MM.1S (cell line): ENCODE measurements around the gene FMNL1.

ENCODE experiments used
- EZH2phosphoT487 ChIP-seq: fragments of 300-600 bp; sonication (generic); IDR thresholded peaks from 2 replicates; pipeline ENCODE4 v1.6.1; 2018; ENCODE audit warnings: antibody characterized with exemption, low read length
- TF ChIP-seq, protein P1 (sequence below): fragments of 300-600 bp; sonication (generic); IDR thresholded peaks from 2 replicates; pipeline ENCODE4 v1.5.1; 2016; ENCODE audit warnings: antibody characterized with exemption, low read length, mixed read lengths

DNA sequence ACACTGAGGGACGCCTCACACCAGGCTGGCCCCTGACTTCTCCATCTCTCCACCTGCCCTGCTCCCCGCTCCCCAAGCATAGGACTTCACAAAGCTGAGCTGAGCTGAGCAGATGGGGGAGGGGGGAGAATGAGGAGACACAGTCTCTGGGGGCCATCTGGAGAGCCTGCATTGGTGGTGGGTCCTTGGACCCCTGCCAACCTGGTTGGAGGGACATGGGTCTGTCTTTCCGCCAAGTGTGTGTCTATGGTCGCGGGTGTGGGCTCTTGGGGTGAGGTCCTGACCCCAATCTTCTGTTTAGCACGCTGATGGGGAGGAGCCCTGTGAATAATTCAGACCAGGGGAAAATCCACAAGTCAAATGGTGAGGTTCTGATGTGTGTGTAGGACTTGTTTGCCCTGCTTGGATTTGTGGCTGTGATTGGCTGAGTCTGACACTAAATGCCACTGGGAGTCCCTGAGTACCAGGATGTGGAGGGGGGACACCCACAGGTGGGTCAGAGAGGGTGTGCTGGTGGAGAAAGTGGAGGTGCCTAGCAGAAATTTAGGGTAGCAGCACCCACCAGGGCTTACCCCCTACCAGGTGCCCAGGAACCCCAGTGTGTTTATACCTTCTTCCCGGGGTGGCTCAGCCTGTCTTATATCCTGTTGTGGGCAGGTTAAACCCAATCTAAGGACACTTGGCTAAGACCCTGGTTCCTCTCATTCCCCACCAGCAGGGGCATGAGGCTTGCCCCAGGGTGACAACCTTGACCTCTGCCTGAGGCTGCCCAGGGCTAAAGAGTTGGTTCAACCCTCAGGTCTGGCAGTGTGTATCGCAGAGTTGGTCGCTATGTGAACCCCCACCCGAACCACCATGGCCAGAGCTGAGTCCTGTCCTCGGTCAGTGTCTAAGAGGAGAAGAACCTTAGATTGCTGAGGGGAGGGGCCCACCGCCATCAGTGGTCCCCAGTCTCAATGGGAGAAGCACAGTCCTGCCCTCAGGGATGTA is 2.1 kb downstream of the FMNL1 start:
- TF ChIP-seq, protein P1, sequence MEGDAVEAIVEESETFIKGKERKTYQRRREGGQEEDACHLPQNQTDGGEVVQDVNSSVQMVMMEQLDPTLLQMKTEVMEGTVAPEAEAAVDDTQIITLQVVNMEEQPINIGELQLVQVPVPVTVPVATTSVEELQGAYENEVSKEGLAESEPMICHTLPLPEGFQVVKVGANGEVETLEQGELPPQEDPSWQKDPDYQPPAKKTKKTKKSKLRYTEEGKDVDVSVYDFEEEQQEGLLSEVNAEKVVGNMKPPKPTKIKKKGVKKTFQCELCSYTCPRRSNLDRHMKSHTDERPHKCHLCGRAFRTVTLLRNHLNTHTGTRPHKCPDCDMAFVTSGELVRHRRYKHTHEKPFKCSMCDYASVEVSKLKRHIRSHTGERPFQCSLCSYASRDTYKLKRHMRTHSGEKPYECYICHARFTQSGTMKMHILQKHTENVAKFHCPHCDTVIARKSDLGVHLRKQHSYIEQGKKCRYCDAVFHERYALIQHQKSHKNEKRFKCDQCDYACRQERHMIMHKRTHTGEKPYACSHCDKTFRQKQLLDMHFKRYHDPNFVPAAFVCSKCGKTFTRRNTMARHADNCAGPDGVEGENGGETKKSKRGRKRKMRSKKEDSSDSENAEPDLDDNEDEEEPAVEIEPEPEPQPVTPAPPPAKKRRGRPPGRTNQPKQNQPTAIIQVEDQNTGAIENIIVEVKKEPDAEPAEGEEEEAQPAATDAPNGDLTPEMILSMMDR = peak; percentile 43
- TF ChIP-seq EZH2phosphoT487 = no peak
